ENCODE data around the gene PPA1.
"Not testable (repeated sequence)": the region's sequence is repeated elsewhere in the genome, so short reads cannot be mapped to it uniquely, and the experiment has no call there.

The PPA1 gene

GRCh38 chr10:70254778-70255328, 21.6 kb upstream of the PPA1 start:
- DNase-seq, result no peak

- no peak for DNase-seq
These were observed 20.9 kb upstream of the PPA1 start for GRCh38 chr10:70253878-70254765.

GRCh38 chr10:70250961-70251680, 17.9 kb upstream of the PPA1 start:
- no peak for DNase-seq

- no peak for DNase-seq
These were observed 14.1 kb upstream of the PPA1 start for GRCh38 chr10:70247360-70247759.

DNA sequence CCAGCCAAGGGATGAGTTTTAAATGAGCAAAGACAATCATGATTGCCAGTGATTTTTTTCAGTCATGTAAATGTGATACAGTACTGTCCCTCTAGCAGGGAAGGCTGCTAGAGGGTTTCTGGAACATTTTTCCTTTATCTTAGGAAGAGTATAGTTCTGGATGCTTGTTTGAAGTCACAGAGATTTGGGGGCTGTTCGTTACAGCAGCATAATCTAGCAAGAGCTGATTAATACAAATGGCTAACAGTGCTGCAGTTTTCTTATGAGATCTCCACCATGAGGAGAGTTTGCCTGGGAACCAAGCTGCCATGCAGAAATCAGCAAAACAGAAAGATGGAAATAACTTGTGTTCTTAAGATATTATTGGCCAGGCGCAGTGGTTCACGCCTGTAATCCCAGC, 7.9 kb upstream of the PPA1 start:
- DNase-seq, result no peak

DNA sequence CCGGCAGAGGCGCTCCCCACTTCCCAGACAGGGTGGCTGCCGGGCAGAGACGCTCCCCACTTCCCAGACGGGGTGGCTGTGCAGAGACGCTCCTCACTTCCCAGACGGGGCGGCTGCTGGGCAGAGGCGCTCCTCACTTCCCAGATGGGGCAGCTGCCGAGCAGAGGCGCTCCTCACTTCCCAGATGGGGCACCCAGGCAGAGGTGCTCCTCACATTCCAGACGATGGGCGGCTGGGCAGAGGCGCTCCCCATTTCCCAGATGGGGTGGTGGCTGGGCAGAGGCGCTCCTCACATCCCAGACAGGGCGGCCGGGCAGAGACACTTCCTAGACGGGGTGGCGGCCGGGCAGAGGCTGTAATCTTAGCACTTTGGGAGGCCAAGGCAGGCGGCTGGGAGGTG, 6.8 kb upstream of the PPA1 start:
- DNase-seq, result not testable (repeated sequence)

GRCh38 chr10:70239077-70239976, 6.1 kb upstream of the PPA1 start:
- DNase-seq, result not testable (repeated sequence)

DNA sequence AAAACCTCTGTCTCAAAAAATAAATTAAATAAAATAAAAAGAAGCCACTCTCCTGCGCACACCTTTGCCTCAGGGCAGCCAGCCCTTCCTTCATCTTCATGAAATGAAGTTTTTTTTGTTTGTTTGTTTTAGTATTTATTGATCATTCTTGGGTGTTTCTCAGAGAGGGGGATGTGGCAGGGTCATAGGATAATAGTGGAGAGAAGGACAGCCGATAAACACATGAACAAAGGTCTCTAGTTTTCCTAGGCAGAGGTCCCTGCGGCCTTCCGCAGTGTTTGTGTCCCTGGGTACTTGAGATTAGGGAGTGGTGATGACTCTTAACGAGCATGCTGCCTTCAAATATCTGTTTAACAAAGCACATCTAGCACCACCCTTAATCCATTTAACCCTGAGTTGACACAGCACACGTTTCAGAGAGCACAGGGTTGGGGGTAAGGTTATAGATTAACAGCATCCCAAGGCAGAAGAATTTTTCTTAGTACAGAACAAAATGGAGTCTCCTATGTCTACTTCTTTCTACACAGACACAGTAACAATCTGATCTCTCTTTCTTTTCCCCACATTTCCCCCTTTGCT, 4.8 kb upstream of the PPA1 start:
- DNase-seq, result not testable (repeated sequence)

DNA sequence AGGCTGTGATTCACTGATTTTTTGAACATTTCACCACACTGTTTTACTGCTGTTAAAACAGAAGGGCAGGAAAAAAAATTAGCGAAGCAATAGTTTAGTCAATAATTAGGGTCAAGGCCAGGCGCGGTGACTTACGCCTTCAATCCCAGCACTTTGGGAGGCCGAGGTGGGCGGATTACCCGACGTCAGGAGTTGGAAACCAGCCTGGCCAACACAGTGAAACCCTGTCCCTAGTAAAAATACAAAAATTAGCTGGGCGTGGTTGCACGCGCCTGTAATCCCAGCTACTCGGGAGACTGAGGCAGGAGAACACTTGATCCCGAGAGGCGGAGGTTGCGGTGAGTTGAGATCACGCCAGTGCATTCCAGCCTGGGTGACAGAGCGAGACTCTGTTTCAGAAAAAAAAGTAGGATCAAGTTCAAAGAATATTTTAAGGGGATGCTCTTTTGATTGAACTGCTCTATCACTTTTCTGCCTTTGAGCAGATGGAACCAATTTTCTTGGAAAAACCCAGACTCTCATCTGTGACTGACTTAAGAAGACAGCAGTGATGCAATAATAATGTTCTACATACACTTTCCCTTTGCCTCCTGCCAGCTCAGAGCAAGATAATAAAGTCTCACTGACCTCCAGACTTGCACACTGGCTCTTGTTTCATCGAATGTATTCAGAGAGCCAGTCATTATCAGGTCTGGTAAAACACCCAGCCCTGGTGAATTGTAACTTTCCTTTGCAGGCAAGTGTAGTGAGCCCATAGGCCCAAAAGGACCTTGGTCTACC, 1.6 kb upstream of the PPA1 start:
- DNase-seq, result no peak

- no peak for DNase-seq
These were observed 691 bp upstream of the PPA1 start for GRCh38 chr10:70233939-70234300.

GRCh38 chr10:70232859-70233108, 445 bp downstream of the PPA1 start:
- no peak for DNase-seq

DNA sequence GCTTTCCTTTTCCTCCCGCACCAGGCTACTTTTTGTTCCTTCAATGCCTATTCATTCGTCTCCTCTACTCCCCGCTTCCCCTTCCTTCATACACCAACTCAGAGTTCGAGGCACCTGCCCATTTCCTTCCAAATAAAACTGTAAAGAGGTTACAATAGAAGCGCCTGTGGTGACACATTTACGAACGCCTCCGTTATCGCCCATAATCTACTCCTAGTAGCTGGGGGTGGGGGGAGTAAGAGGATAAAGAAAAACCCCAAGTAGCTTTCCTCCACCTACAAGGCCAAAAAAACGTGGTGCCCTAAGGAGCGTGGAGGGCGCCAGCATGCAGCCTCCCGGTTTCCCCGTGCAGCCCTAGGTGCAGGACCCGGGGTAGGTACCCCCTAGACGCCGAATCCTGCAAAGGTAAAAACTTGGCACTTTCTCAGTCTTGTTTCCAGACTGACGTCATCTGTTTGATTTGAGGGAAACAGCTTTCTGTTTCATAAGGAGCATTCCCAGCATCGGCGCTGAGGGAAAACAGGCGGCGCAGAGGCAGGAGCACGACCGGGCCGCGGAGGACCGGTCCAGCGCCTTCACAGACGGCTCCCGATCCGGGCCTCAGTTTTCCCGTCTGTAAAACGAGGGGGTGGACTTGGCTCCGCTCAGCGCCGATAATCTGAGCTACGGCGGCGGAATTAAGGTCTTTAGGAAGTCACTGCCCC, 922 bp downstream of the PPA1 start:
- DNase-seq, result no peak

DNA sequence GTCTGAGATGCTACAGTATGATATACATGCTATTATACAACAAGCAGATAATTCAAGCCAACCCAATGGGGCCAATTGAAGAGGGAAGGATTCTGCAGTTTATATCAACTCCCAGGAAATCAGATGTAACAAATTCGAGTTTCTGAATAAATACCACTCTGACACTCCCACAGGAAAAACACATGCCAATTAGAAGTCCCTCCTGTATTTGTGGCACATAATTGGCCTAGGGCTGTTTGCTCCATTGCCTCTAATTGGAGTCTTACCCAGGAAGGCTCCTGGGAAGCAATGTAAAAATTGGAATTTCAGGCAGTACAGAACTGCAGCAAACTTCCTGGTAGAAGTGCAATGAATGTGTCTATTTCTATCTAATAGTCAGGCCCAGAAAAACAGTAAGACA, 4.7 kb downstream of the PPA1 start:
- DNase-seq, result no peak

DNA sequence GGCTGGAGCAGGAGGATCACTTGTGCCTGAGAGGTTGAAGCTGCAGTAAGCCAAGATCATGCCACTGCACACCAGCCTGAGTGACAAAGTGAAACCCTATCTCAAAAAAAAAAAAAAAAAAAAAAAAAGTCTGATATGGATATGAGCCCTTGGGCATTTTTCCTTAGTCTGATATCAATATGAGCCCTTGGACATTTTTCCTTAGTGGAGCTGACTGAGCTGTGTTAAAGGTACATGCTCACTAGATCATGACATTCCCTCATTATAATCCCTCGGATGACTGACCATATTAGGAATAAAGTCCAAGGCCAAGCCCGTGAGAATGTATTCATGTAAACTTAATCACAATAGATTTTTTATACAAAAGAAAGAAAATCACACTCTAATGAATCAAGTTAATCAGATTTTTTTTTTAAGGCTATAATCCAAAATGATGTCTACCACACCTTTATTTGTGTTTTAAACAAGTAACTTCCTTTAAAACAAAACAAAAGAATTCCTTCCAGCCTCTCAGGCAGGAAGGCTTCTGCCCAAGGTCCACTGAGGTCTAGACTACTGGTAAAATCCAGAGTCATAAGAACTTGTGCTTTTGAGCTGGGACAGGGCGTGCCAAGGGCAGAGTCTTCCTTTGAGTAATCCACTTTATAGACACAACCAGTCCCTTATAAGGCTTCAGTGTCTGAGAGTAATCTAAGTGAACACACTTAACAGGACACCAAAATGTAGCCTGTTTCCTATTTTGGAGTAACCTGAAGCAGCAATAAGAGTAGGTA, 5.5 kb downstream of the PPA1 start:
- DNase-seq, result no peak

GRCh38 chr10:70223728-70224127, 9.5 kb downstream of the PPA1 start:
- no peak for DNase-seq

- not testable (repeated sequence) for DNase-seq
These were observed 10.3 kb downstream of the PPA1 start for GRCh38 chr10:70222811-70223447.

DNA sequence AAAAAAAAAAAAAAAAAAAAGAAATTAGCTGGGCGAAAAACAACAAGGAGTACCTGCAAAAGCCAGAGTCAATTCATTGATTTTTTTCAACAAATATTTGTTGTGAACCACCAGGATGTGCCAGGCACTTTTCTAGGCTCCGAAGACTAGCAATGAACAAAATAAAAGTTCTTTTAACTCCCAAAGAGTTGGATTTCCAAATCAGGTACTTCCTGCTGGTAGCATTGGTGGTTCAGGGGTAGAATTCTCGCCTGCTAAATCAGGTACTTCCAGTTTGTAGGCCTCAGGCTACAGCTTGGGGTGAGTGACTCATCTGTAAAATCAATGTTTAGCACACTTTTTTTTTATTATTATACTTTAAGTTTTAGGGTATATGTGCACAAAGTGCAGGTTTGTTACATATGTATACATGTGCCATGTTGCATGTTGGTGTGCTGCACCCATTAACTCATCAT, 10.9 kb downstream of the PPA1 start:
- DNase-seq, result no peak

- DNase-seq, result no peak
These were observed 12.2 kb downstream of the PPA1 start for GRCh38 chr10:70221030-70221429.

GRCh38 chr10:70212879-70213278, 20.4 kb downstream of the PPA1 start:
- DNase-seq, result no peak

DNA sequence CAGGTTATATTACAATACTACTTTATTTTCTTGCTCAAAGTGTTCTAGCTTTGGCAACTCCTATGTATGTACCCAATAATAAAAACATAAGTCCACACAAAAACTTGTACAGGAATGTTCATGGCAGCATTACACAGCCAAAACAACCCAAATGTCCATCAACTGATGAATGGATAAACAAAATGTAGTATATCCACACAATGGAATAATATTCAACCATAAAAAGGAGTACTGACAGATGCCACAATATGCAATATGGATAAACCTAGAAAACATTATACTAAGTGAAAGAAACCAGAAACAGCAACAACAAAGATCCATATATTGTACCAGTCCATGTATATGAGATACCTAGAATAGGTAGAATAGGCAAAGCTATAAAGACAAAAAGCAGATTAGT, 21.0 kb downstream of the PPA1 start:
- no peak for DNase-seq

All from GOT3 (cell line).